ENCODE data around the gene R3HDM2.

Gene R3HDM2

GRCh38 chr12:57358646-57359045 lies 72.2 kb downstream of the R3HDM2 start:
- no peak for TF ChIP-seq REST (IDR thresholded peaks at IDR 0.05; ENCODE audit: insufficient read depth in 1 of 2, low read depth in 2 of 2, low read length in 2 of 2)
- no peak for TF ChIP-seq FOXP2 (optimal IDR thresholded peaks at IDR 0.05; ENCODE audit: borderline replicate concordance, extremely low read depth, extremely low read length, insufficient read depth)
- no peak for TF ChIP-seq TAF1 (IDR thresholded peaks at IDR 0.05; ENCODE audit: borderline replicate concordance, insufficient read depth, low read length)
- TF ChIP-seq POLR2AphosphoS5 (IDR thresholded peaks at IDR 0.05; ENCODE audit: low read depth, low read length), result no peak
- no peak for TF ChIP-seq SIN3A (IDR thresholded peaks at IDR 0.05; ENCODE audit: borderline replicate concordance, insufficient read depth, low read length)

GRCh38 chr12:57355734-57356133 lies 75.1 kb downstream of the R3HDM2 start:
- TF ChIP-seq TAF1 (IDR thresholded peaks at IDR 0.05; ENCODE audit: borderline replicate concordance, insufficient read depth, low read length) (no peak), REST (IDR thresholded peaks at IDR 0.05; ENCODE audit: insufficient read depth in 1 of 2, low read depth in 2 of 2, low read length in 2 of 2) (no peak), POLR2AphosphoS5 (IDR thresholded peaks at IDR 0.05; ENCODE audit: low read depth, low read length) (no peak), FOXP2 (optimal IDR thresholded peaks at IDR 0.05; ENCODE audit: borderline replicate concordance, extremely low read depth, extremely low read length, insufficient read depth) (no peak)

- TF ChIP-seq FOXP2 (optimal IDR thresholded peaks at IDR 0.05; ENCODE audit: borderline replicate concordance, extremely low read depth, extremely low read length, insufficient read depth) (no peak), SIN3A (IDR thresholded peaks at IDR 0.05; ENCODE audit: borderline replicate concordance, insufficient read depth, low read length) (no peak), POLR2AphosphoS5 (IDR thresholded peaks at IDR 0.05; ENCODE audit: low read depth, low read length) (no peak), REST (IDR thresholded peaks at IDR 0.05; ENCODE audit: insufficient read depth in 1 of 2, low read depth in 2 of 2, low read length in 2 of 2) (no peak), TAF1 (IDR thresholded peaks at IDR 0.05; ENCODE audit: borderline replicate concordance, insufficient read depth, low read length) (no peak)
Measured at GRCh38 chr12:57352166-57352565, 78.7 kb downstream of the R3HDM2 start.

GRCh38 chr12:57347284-57347683 lies 83.6 kb downstream of the R3HDM2 start:
- TF ChIP-seq POLR2AphosphoS5 (IDR thresholded peaks at IDR 0.05; ENCODE audit: low read depth, low read length) (no peak), SIN3A (IDR thresholded peaks at IDR 0.05; ENCODE audit: borderline replicate concordance, insufficient read depth, low read length) (no peak), TAF1 (IDR thresholded peaks at IDR 0.05; ENCODE audit: borderline replicate concordance, insufficient read depth, low read length) (no peak), FOXP2 (optimal IDR thresholded peaks at IDR 0.05; ENCODE audit: borderline replicate concordance, extremely low read depth, extremely low read length, insufficient read depth) (no peak), REST (IDR thresholded peaks at IDR 0.05; ENCODE audit: insufficient read depth in 1 of 2, low read depth in 2 of 2, low read length in 2 of 2) (no peak)

Measured in PFSK-1 (cell line).